Fibroblast of mammary gland (primary cell): ENCODE results near the gene CYB5A.

Experiments used
- DNase-seq: peaks from one replicate; pipeline ENCODE4 v3.0.0-alpha.2; 2010; ENCODE audit warnings: low read depth
- H3K4me3 ChIP-seq: 2 replicates; pipeline ENCODE4 v1.5.1; 2011; ENCODE audit warnings: low read depth, mild to moderate bottlenecking, low read length, moderate library complexity; ENCODE audit not compliant: control insufficient read depth
- CTCF ChIP-seq: conservative IDR thresholded peaks from 2 replicates; pipeline ENCODE4 v1.5.1; 2011; ENCODE audit warnings: low read depth, low read length, inconsistent platforms; ENCODE audit not compliant: control insufficient read depth, insufficient read depth

Gene CYB5A

GRCh38 chr18:74250131-74250530 is 41.6 kb downstream of the CYB5A start:
- no peak overlapping the region for H3K4me3 ChIP-seq
- no peak for TF ChIP-seq CTCF
- no peak for DNase-seq

DNA sequence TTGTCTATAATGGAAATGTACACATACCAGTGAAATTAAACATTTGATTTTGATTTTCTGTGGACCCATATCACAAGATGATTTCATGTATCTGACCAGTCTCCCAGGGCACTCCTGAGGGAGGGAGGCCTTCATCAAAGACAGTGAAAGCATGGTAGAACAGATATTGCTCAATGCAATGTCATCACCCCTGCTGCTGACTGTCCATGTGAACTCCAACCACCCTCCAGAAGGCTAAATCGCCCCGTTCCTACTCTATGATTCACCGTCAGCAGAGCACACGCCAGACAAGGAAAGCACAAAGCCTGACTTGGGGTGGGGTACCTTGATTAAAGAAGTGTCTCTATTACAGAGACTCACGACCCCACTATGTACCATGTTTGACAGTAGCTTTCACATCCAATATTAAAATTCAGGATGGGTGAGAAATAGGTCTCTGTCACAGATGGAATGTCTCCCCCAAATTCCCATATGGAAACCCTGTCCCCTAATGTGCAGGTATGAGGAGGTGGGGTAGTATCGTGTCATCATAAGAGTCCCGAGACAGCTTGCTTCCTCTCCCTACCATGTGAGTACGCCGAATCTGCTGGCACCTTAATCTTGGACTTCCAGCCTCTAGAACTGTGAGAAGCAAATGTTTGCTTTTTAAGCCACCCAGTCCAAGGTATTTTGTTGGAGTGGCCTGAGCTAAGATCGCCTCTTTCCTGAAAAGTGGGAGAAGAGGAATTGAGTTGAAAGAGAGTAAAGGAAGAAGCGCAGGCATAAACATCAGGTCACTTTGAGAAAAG is 42.4 kb downstream of the CYB5A start:
- peak; percentile 98 for DNase-seq
- no peak overlapping the region for H3K4me3 ChIP-seq
- no peak for TF ChIP-seq CTCF

GRCh38 chr18:74248595-74248994 is 43.2 kb downstream of the CYB5A start:
- no peak for TF ChIP-seq CTCF
- no peak for DNase-seq
- no peak overlapping the region for H3K4me3 ChIP-seq

DNA sequence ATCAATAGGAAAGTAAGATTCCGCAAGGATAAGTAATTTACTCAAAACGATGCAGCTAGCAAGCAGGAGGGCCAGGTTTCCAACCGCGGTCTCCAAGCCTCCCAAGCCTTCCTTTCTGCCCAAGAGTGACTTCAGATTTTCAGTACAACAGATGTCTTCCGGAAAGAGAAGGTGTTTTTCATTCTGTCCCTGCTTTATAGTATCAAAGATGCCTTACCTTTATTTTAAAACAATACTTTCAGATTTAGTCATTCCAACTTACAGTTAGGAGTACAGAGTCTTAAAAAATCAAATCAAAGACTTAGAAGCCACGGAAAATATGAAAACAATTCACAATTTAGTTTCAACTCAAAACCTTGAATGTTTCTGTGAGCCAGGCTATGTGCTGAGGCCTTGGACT is 43.6 kb downstream of the CYB5A start:
- no peak overlapping the region for H3K4me3 ChIP-seq
- TF ChIP-seq CTCF, result no peak
- DNase-seq, result no peak

GRCh38 chr18:74244554-74244953 is 47.2 kb downstream of the CYB5A start:
- DNase-seq, result no peak

GRCh38 chr18:74243127-74243526 is 48.6 kb downstream of the CYB5A start:
- H3K4me3 ChIP-seq, result no peak overlapping the region
- TF ChIP-seq CTCF, result no peak
- no peak for DNase-seq

More at GRCh38 chr18:74244554-74244953, 47.2 kb downstream of the CYB5A start:
- no peak for TF ChIP-seq CTCF
- no peak overlapping the region for H3K4me3 ChIP-seq
